Trophoblast cell (in vitro differentiated cells and primary cell): ENCODE results near the gene MALAT1.

Source experiments
- DNase-seq, 2 donors: peaks; one replicate each; pipeline ENCODE4 v3.0.0-alpha.2; 2016
- H2AFZ ChIP-seq: 2 replicates; pipeline ENCODE4 v1.6.1; 2013; ENCODE audit warnings: low read length, moderate library complexity, mild to moderate bottlenecking; ENCODE audit not compliant: insufficient read depth, poor library complexity
- H2AK5ac ChIP-seq: 2 replicates; pipeline ENCODE4 v1.6.1; 2013; ENCODE audit warnings: mild to moderate bottlenecking, low read length
- H2BK120ac ChIP-seq: 2 replicates; pipeline ENCODE4 v1.6.1; 2013; ENCODE audit warnings: low read length, mild to moderate bottlenecking, moderate library complexity; ENCODE audit not compliant: insufficient read depth, poor library complexity
- H2BK12ac ChIP-seq: 2 replicates; pipeline ENCODE4 v1.6.1; 2013; ENCODE audit warnings: mild to moderate bottlenecking, low read length, moderate library complexity
- H2BK5ac ChIP-seq: 2 replicates; pipeline ENCODE4 v1.6.1; 2013; ENCODE audit warnings: low read length, low read depth, moderate library complexity, mild to moderate bottlenecking; ENCODE audit not compliant: poor library complexity
- H3K14ac ChIP-seq: 2 replicates; pipeline ENCODE4 v1.6.1; 2013; ENCODE audit warnings: mild to moderate bottlenecking, low read length
- H3K18ac ChIP-seq: 2 replicates; pipeline ENCODE4 v1.6.1; 2013; ENCODE audit warnings: mild to moderate bottlenecking, low read length
- H3K23ac ChIP-seq: 2 replicates; pipeline ENCODE4 v1.6.1; 2013; ENCODE audit warnings: low read length
- H3K27ac ChIP-seq: 2 replicates; pipeline ENCODE4 v1.5.1; 2013; ENCODE audit warnings: low read depth, mild to moderate bottlenecking, inconsistent platforms, low read length, moderate library complexity
- H3K27me3 ChIP-seq: 2 replicates; pipeline ENCODE4 v1.6.1; 2013; ENCODE audit warnings: inconsistent platforms, mild to moderate bottlenecking, low read length, moderate library complexity; ENCODE audit not compliant: insufficient read depth
- H3K36me3 ChIP-seq, 2 experiments: 1 replicate in 1 of 2; 2 replicates in 1 of 2; pipeline ENCODE4 v1.6.1; 2013; ENCODE audit warnings: low read length in 2 of 2, mild to moderate bottlenecking in 2 of 2, moderate library complexity in 1 of 2; ENCODE audit not compliant: insufficient read depth in 2 of 2, control insufficient read depth in 1 of 2
- H3K4ac ChIP-seq: 2 replicates; pipeline ENCODE4 v1.6.1; 2013; ENCODE audit warnings: low read depth, mild to moderate bottlenecking, low read length, moderate library complexity
- H3K4me1 ChIP-seq, 2 experiments: 1 replicate in 1 of 2; 2 replicates in 1 of 2; pipeline ENCODE4 v1.6.1; 2013; ENCODE audit warnings: low read length in 2 of 2, mild to moderate bottlenecking in 2 of 2, moderate library complexity in 1 of 2; ENCODE audit not compliant: insufficient read depth in 2 of 2, control insufficient read depth in 1 of 2
- H3K4me2 ChIP-seq: 2 replicates; pipeline ENCODE4 v1.6.1; 2013; ENCODE audit warnings: inconsistent platforms, mild to moderate bottlenecking, low read length, moderate library complexity
- H3K4me3 ChIP-seq: 2 replicates; pipeline ENCODE4 v1.5.1; 2013; ENCODE audit warnings: mild to moderate bottlenecking, low read depth, low read length, inconsistent platforms
- H3K79me1 ChIP-seq: one replicate; pipeline ENCODE4 v1.6.1; 2013; ENCODE audit warnings: low read length
- H3K79me2 ChIP-seq: 2 replicates; pipeline ENCODE4 v1.6.1; 2013; ENCODE audit warnings: low read length, mild to moderate bottlenecking; ENCODE audit not compliant: control insufficient read depth, insufficient read depth, poor library complexity
- H3K9ac ChIP-seq: 2 replicates; pipeline ENCODE4 v1.6.1; 2013; ENCODE audit warnings: mild to moderate bottlenecking, low read length
- H3K9me3 ChIP-seq: 2 replicates; pipeline ENCODE4 v1.6.1; 2013; ENCODE audit warnings: low read depth, mild to moderate bottlenecking, control low read depth, inconsistent platforms, low read length; ENCODE audit not compliant: insufficient read depth
- H4K12ac ChIP-seq: 2 replicates; pipeline ENCODE4 v1.6.1; 2013; ENCODE audit warnings: low read depth, mild to moderate bottlenecking, low read length, moderate library complexity
- H4K8ac ChIP-seq: 2 replicates; pipeline ENCODE4 v1.6.1; 2013; ENCODE audit warnings: low read depth, mild to moderate bottlenecking, low read length, moderate library complexity
- H4K91ac ChIP-seq: one replicate; pipeline ENCODE4 v1.6.1; 2013; ENCODE audit warnings: low read depth, mild to moderate bottlenecking, low read length, moderate library complexity
- WGBS: extraction: QIAGEN DNeasy Blood & Tissue Kit; methylation state at CpG from one replicate; pipeline ENCODE4 v1.1.7; 2013; ENCODE audit warnings: missing lambda C conversion rate; ENCODE audit not compliant: insufficient read length, insufficient coverage; ENCODE audit errors: extremely low coverage; 5-methylcytosine and 5-hydroxymethylcytosine counted together

The MALAT1 gene

GRCh38 chr11:65551572-65552387 lies 52.9 kb downstream of the MALAT1 start:
- Histone ChIP-seq H3K18ac (no peak overlapping the region), H3K4me3 (no peak overlapping the region), H3K79me1 (peaks cover 3% of the 10 kb centered on the region), H2AFZ (no peak overlapping the region), H2BK12ac (no peak overlapping the region), H3K27ac (no peak overlapping the region), H3K14ac (no peak overlapping the region), H3K27me3 (peaks cover 9% of the 10 kb centered on the region), H4K12ac (no peak overlapping the region), H4K91ac (no peak overlapping the region), H2BK5ac (no peak overlapping the region), H2BK120ac (no peak overlapping the region), H2AK5ac (no peak overlapping the region), H4K8ac (no peak overlapping the region), H3K36me3 (no peaks in the 10 kb centered on the region), H3K23ac (no peak overlapping the region), H3K4me1 (peaks cover 20% of the 10 kb centered on the region in 2 experiments), H3K79me2 (no peaks in the 10 kb centered on the region), H3K9ac (no peak overlapping the region), H3K9me3 (no peaks in the 10 kb centered on the region), H3K4me2 (no peak overlapping the region), H3K4ac (no peak overlapping the region)
- WGBS = no CpG with 5 or more reads among the region's 17 CpGs
- DNase-seq = peak in 1 of 2 donors; percentile 50

- H2AK5ac ChIP-seq = no peak overlapping the region
- H2AFZ ChIP-seq = no peak overlapping the region
- no CpG with 5 or more reads among the region's 9 CpGs for WGBS
- peaks cover 26 to 27% of the 10 kb centered on the region in 2 experiments for H3K4me1 ChIP-seq
- H3K9ac ChIP-seq = no peak overlapping the region
- H4K91ac ChIP-seq = no peak overlapping the region
- H3K4me3 ChIP-seq = no peak overlapping the region
- no peak overlapping the region for H2BK12ac ChIP-seq
- H3K79me2 ChIP-seq = no peaks in the 10 kb centered on the region
- no peak for DNase-seq
- H3K27me3 ChIP-seq = peaks cover 6% of the 10 kb centered on the region
- no peaks in the 10 kb centered on the region for H3K36me3 ChIP-seq
- H3K9me3 ChIP-seq = no peaks in the 10 kb centered on the region
- no peak overlapping the region for H3K14ac ChIP-seq
- no peak overlapping the region for H3K23ac ChIP-seq
- H4K12ac ChIP-seq = no peak overlapping the region
- no peak overlapping the region for H2BK5ac ChIP-seq
- no peak overlapping the region for H4K8ac ChIP-seq
- no peak overlapping the region for H3K18ac ChIP-seq
- H3K27ac ChIP-seq = no peak overlapping the region
- no peak overlapping the region for H3K4ac ChIP-seq
- no peak overlapping the region for H3K4me2 ChIP-seq
- H3K79me1 ChIP-seq = peaks cover 4% of the 10 kb centered on the region
- no peak overlapping the region for H2BK120ac ChIP-seq
These were observed 53.6 kb downstream of the MALAT1 start for GRCh38 chr11:65552388-65552951.

GRCh38 chr11:65553301-65554001 lies 54.6 kb downstream of the MALAT1 start:
- Histone ChIP-seq H2BK120ac (no peak overlapping the region), H4K91ac (no peak overlapping the region), H3K4me2 (peak overlapping the region; percentile 47), H3K36me3 (no peaks in the 10 kb centered on the region), H3K79me1 (peaks cover 10% of the 10 kb centered on the region), H3K27ac (no peak overlapping the region), H3K23ac (no peak overlapping the region), H3K27me3 (no peaks in the 10 kb centered on the region), H4K8ac (no peak overlapping the region), H2AFZ (no peak overlapping the region), H3K4me1 (peaks cover 27 to 28% of the 10 kb centered on the region in 2 experiments), H3K9me3 (no peaks in the 10 kb centered on the region), H3K4me3 (no peak overlapping the region), H2AK5ac (no peak overlapping the region), H2BK5ac (no peak overlapping the region), H4K12ac (no peak overlapping the region), H3K14ac (no peak overlapping the region), H2BK12ac (no peak overlapping the region), H3K9ac (no peak overlapping the region), H3K18ac (no peak overlapping the region), H3K4ac (no peak overlapping the region), H3K79me2 (peaks cover 3% of the 10 kb centered on the region)
- peak; percentile 56 to 79 for DNase-seq
- no CpG with 5 or more reads among the region's 37 CpGs for WGBS

- no peak overlapping the region for H3K4me3 ChIP-seq
- no peaks in the 10 kb centered on the region for H3K36me3 ChIP-seq
- H3K4ac ChIP-seq = no peak overlapping the region
- no peak overlapping the region for H2BK120ac ChIP-seq
- H3K9me3 ChIP-seq = no peaks in the 10 kb centered on the region
- no peak overlapping the region for H3K27ac ChIP-seq
- no peak overlapping the region for H3K23ac ChIP-seq
- H3K9ac ChIP-seq = no peak overlapping the region
- no peaks in the 10 kb centered on the region for H3K27me3 ChIP-seq
- H3K4me1 ChIP-seq = peaks cover 34 to 36% of the 10 kb centered on the region in 2 experiments
- no peak overlapping the region for H3K18ac ChIP-seq
- WGBS = no CpG with 5 or more reads among the region's 27 CpGs
- H3K14ac ChIP-seq = peak overlapping the region; percentile 14
- H3K79me1 ChIP-seq = peaks cover 18% of the 10 kb centered on the region
- H2AK5ac ChIP-seq = peak overlapping the region; percentile 36
- no peak overlapping the region for H2AFZ ChIP-seq
- no peak overlapping the region for H4K8ac ChIP-seq
- peak overlapping the region; percentile 47 for H3K4me2 ChIP-seq
- no peak for DNase-seq
- no peak overlapping the region for H2BK5ac ChIP-seq
- peak overlapping the region; percentile 61 for H2BK12ac ChIP-seq
- peaks cover 6% of the 10 kb centered on the region for H3K79me2 ChIP-seq
- H4K91ac ChIP-seq = peak overlapping the region; percentile 32
- H4K12ac ChIP-seq = no peak overlapping the region
These were observed 55.4 kb downstream of the MALAT1 start for GRCh38 chr11:65554057-65554818.
